Gastrocnemius medialis (tissue), 4 donors: ENCODE data around the gene USP32. TPM values are rescaled to one million over a fixed set of nuclear protein-coding genes. Genes with fewer than 3 reads are reported as not detected.
A peak's percentile ranks its signal among the peaks of the same experiment; 100 is the strongest.

Source experiments
- ATAC-seq, 2 donors: fragments of 150-250 bp; one replicate each; pipeline ENCODE4 v1.9.1; 2016
- DNase-seq, 2 donors: peaks; one replicate each; pipeline ENCODE4 v3.0.0-alpha.2; 2019
- H3K27ac ChIP-seq, 4 donors: fragments of 200-600 bp; sonication (generic); 1 replicate in 1 of 4; 2 replicates in 3 of 4; pipeline ENCODE4 v1.5.1; 2016 to 2018; ENCODE audit warnings: mild to moderate bottlenecking in 2 of 4, moderate library complexity in 1 of 4
- H3K27me3 ChIP-seq, 3 donors: fragments of 200-600 bp; sonication (generic) in 2 of 3; 1 replicate in 1 of 3; 2 replicates in 2 of 3; pipeline versions ENCODE4 v1.5.1 to v1.6.0; 2016 to 2019; ENCODE audit warnings: mild to moderate bottlenecking in 1 of 3, moderate library complexity in 1 of 3
- H3K36me3 ChIP-seq, 2 donors: fragments of 200-600 bp; sonication (generic) in 1 of 2; one replicate each; pipeline ENCODE4 v1.5.1; 2017 to 2018
- H3K4me1 ChIP-seq, 2 donors: fragments of 200-600 bp; sonication (generic) in 1 of 2; one replicate each; pipeline ENCODE4 v1.5.1; 2016 to 2017; ENCODE audit warnings: mild to moderate bottlenecking in 2 of 2
- H3K4me3 ChIP-seq, 4 donors: fragments of 200-600 bp; sonication (generic) in 3 of 4; 1 replicate in 1 of 4; 2 replicates in 3 of 4; pipeline ENCODE4 v1.5.1; 2016 to 2019; ENCODE audit warnings: mild to moderate bottlenecking in 2 of 4
- H3K9me3 ChIP-seq, 3 donors: fragments of 200-600 bp; sonication (generic) in 2 of 3; 1 replicate in 1 of 3; 2 replicates in 2 of 3; pipeline ENCODE4 v1.5.1; 2016 to 2019
- POLR2A ChIP-seq, 2 donors: fragments of 450-650 bp; IDR thresholded peaks; one replicate each; pipeline ENCODE4 v1.6.1; 2017; ENCODE audit warnings: antibody characterized with exemption in 2 of 2, mild to moderate bottlenecking in 2 of 2, moderate library complexity in 2 of 2
- in situ Hi-C, 4 donors: fragments of 200-750 bp; cut with MboI; loops; one replicate each; pipeline versions ENCODE4 v1.15.0 to v1.8.0; 2017; ENCODE audit warnings: low sequenced_read_pairs in 4 of 4
- intact Hi-C: fragments of 100-400 bp; cut with DNase I; formaldehyde crosslinking; loops from one replicate; pipeline ENCODE4 v1.15.1; 2023; ENCODE audit warnings: low total_unique reads
- total RNA-seq, 4 donors: library from RNA; depleted of rRNA; stranded (reverse); fragments of >200 nt; gene quantifications; one replicate each; pipeline versions ENCODE4 v1.1.0 to v1.2.3, GENCODE V29; 2016
- TF ChIP-seq, protein P1 (sequence below), 5 experiments: fragments of 450-650 bp in 3 of 5; fragments of 200-600 bp in 2 of 5; sonication (generic) in 2 of 5; IDR thresholded peaks in 4 of 5; conservative IDR thresholded peaks in 1 of 5; 1 replicate in 4 of 5; 2 replicates in 1 of 5; pipeline ENCODE4 v1.5.1; 2016 to 2019; ENCODE audit warnings: antibody characterized with exemption in 5 of 5, mild to moderate bottlenecking in 3 of 5, moderate library complexity in 3 of 5

Gene USP32
- total RNA-seq, 4 donors from 2014 or later, result 44.4 to 83.2 (median 52.5) TPM

- in situ Hi-C loops, result loop anchor here in 3 of 4 donors (25.0 kb wide), 1 partner anchor 294 kb away; no protein-coding TSS in a partner anchor
- H3K4me3 ChIP-seq, result peak overlapping the region in 2 of 4 donors; percentile 23 to 53
These were observed 248.9 kb downstream of the USP32 start for GRCh38 chr17:60142872-60143499.

GRCh38 chr17:60141111-60142018 is 250.6 kb downstream of the USP32 start:
- peaks cover 13 to 24% of the 10 kb centered on the region in 2 donors for H3K4me1 ChIP-seq
- TF ChIP-seq, protein P1, sequence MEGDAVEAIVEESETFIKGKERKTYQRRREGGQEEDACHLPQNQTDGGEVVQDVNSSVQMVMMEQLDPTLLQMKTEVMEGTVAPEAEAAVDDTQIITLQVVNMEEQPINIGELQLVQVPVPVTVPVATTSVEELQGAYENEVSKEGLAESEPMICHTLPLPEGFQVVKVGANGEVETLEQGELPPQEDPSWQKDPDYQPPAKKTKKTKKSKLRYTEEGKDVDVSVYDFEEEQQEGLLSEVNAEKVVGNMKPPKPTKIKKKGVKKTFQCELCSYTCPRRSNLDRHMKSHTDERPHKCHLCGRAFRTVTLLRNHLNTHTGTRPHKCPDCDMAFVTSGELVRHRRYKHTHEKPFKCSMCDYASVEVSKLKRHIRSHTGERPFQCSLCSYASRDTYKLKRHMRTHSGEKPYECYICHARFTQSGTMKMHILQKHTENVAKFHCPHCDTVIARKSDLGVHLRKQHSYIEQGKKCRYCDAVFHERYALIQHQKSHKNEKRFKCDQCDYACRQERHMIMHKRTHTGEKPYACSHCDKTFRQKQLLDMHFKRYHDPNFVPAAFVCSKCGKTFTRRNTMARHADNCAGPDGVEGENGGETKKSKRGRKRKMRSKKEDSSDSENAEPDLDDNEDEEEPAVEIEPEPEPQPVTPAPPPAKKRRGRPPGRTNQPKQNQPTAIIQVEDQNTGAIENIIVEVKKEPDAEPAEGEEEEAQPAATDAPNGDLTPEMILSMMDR (IDR thresholded peaks at IDR 0.05 in 4 of 5, conservative IDR thresholded peaks at IDR 0.05 in 1 of 5), result no peak
- no peak for TF ChIP-seq POLR2A (IDR thresholded peaks at IDR 0.05)
- H3K36me3 ChIP-seq, result no peaks in the 10 kb centered on the region
- H3K4me3 ChIP-seq, result no peak overlapping the region
- H3K27me3 ChIP-seq, result peaks cover 36 to 45% (median 43%) of the 10 kb centered on the region in 3 donors
- DNase-seq (no peak), ATAC-seq (no peak)
- in situ Hi-C loops (loop anchor here in 3 of 4 donors (25.0 kb wide), 1 partner anchor 296 kb away; no protein-coding TSS in a partner anchor), intact Hi-C loops (no loop called here)
- no peak overlapping the region for H3K27ac ChIP-seq
- H3K9me3 ChIP-seq, result no peaks in the 10 kb centered on the region

More at GRCh38 chr17:60142872-60143499, 248.9 kb downstream of the USP32 start:
- no peak for TF ChIP-seq POLR2A (IDR thresholded peaks at IDR 0.05)
- TF ChIP-seq, protein P1 (IDR thresholded peaks at IDR 0.05 in 4 of 5, conservative IDR thresholded peaks at IDR 0.05 in 1 of 5), result peak; percentile 9 to 74 (median 50)
- DNase-seq (peak; percentile 43 to 61), ATAC-seq (peak; percentile 70 to 83)
- Histone ChIP-seq H3K27ac (no peak overlapping the region), H3K9me3 (no peaks in the 10 kb centered on the region), H3K36me3 (no peaks in the 10 kb centered on the region), H3K27me3 (peaks cover 38 to 58% (median 58%) of the 10 kb centered on the region in 3 donors), H3K4me1 (peaks cover 13 to 24% of the 10 kb centered on the region in 2 donors)
- intact Hi-C loops, result loop anchor here (1.0 kb wide), 1 partner anchor 293 kb away; no protein-coding TSS in a partner anchor

DNA sequence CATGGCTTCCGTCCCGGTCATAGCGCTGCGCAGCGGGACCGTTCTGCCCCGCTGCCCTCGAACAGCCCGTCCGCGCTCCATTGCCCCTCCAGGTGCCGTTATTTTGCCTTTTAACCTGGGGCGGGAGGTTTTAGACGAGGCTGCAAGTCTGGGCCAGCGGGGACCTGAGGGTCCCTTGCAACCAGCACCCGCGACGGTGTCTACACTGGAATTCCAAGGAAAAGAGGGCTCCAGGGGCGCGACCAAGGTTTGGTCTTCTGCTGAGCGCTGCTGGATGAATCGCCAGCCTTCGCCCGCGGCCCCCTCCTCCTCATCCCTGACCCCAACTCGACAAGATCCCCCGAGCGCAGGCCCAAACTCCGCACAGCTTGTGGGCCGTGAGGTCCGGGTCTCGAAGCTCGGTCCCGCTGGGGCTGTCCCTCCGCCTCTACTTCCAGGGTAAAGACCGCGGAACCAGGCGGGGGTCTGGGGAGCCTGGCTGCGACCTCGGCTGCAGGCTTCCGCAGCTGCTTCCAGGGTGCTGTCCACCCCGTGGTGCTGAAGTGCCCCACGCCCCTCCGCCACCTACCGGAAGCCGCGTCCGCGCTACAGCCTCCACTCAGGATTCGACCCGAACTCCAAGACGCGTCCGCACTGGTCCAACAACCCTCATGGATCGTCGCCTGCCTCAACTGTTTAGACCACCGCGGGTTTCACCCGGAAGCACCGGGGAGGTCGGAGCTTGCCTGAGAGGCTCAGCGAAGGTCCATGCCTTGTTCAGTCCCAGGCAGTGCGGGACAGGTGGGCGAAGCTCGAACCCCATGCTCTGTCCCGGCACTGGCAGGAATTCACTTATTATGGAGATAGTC is 252.3 kb downstream of the USP32 start:
- no peaks in the 10 kb centered on the region for H3K9me3 ChIP-seq
- ATAC-seq (no peak), DNase-seq (peak; percentile 23 to 43)
- H3K4me1 ChIP-seq, result peaks cover 20 to 28% of the 10 kb centered on the region in 2 donors
- peaks cover 30 to 41% (median 35%) of the 10 kb centered on the region in 3 donors for H3K27me3 ChIP-seq
- TF ChIP-seq, protein P1 (IDR thresholded peaks at IDR 0.05 in 4 of 5, conservative IDR thresholded peaks at IDR 0.05 in 1 of 5), result peak in 4 of 5 experiments; percentile 24 to 59 (median 54)
- TF ChIP-seq POLR2A (IDR thresholded peaks at IDR 0.05), result no peak
- in situ Hi-C loops, result loop anchor here in 3 of 4 donors (25.0 kb wide), 1 partner anchor 298 kb away; no protein-coding TSS in a partner anchor
- H3K4me3 ChIP-seq, result peak overlapping the region in 3 of 4 donors; percentile 1 to 32 (median 12)
- H3K36me3 ChIP-seq, result no peaks in the 10 kb centered on the region
- intact Hi-C loops, result no loop called here
- no peak overlapping the region for H3K27ac ChIP-seq
